GM21528 (cell line): ENCODE results near the gene DAGLB.
"Not testable (repeated sequence)": the region's sequence is repeated elsewhere in the genome, so short reads cannot be mapped to it uniquely, and the experiment has no call there.

Experiments
- ATAC-seq: cut with Tn5 transposase; IDR thresholded peaks from one replicate; pipeline ENCODE4 v1.9.1; 2021; ENCODE audit warnings: mild to moderate bottlenecking, moderate library complexity; ENCODE audit not compliant: unreplicated experiment, low FRiP score

Gene DAGLB

GRCh38 chr7:6463609-6464008, 15.9 kb upstream of the DAGLB start:
- ATAC-seq, result not testable (repeated sequence)

- ATAC-seq, result no peak
These were observed 14.3 kb upstream of the DAGLB start for GRCh38 chr7:6461946-6462550.

GRCh38 chr7:6460990-6461584, 13.3 kb upstream of the DAGLB start:
- ATAC-seq, result no peak

- no peak for ATAC-seq
These were observed 12.5 kb upstream of the DAGLB start for GRCh38 chr7:6460303-6460702.

- not testable (repeated sequence) for ATAC-seq
These were observed 10.9 kb upstream of the DAGLB start for GRCh38 chr7:6458676-6459075.

- ATAC-seq, result no peak
These were observed 6.0 kb upstream of the DAGLB start for GRCh38 chr7:6453734-6454133.

- no peak for ATAC-seq
These were observed 3.5 kb upstream of the DAGLB start for GRCh38 chr7:6451224-6451705.

- ATAC-seq, result not testable (repeated sequence)
These were observed 2.8 kb upstream of the DAGLB start for GRCh38 chr7:6450591-6450990.

GRCh38 chr7:6449884-6450283, 2.1 kb upstream of the DAGLB start:
- ATAC-seq, result not testable (repeated sequence)

GRCh38 chr7:6448943-6449543, 1.3 kb upstream of the DAGLB start:
- no peak for ATAC-seq

- no peak for ATAC-seq
These were observed 745 bp downstream of the DAGLB start for GRCh38 chr7:6446838-6447580.

GRCh38 chr7:6444516-6445269, 3.1 kb downstream of the DAGLB start:
- ATAC-seq, result no peak

GRCh38 chr7:6443372-6443941, 4.3 kb downstream of the DAGLB start:
- no peak for ATAC-seq

- ATAC-seq, result no peak
These were observed 5.6 kb downstream of the DAGLB start for GRCh38 chr7:6442114-6442513.

GRCh38 chr7:6440381-6440780, 7.4 kb downstream of the DAGLB start:
- ATAC-seq, result no peak

GRCh38 chr7:6438427-6438826, 9.3 kb downstream of the DAGLB start:
- no peak for ATAC-seq

- no peak for ATAC-seq
These were observed 10.5 kb downstream of the DAGLB start for GRCh38 chr7:6437251-6437650.

GRCh38 chr7:6436385-6436685, 11.4 kb downstream of the DAGLB start:
- no peak for ATAC-seq

- ATAC-seq, result no peak
These were observed 12.0 kb downstream of the DAGLB start for GRCh38 chr7:6435486-6436384.
